ENCODE results near the gene IL3RA. TPM values are rescaled to one million over a fixed set of nuclear protein-coding genes. Genes with fewer than 3 reads are reported as not detected.
"Not testable (repeated sequence)": the region's sequence is repeated elsewhere in the genome, so short reads cannot be mapped to it uniquely, and the experiment has no call there.

Gene IL3RA
- polyA plus RNA-seq: 0.66 TPM

- H3K4me3 Mint-ChIP-seq: peak within 1 kb of the TSS; percentile 73 to 91 (median 83)
- peaks cover 4 to 16% (median 7%) of the 10 kb centered on the region in 3 donors for H3K4me1 Mint-ChIP-seq
- peaks cover 19% of the 10 kb centered on the region for H3K27me3 Mint-ChIP-seq
- peak within 1 kb of the TSS in 2 of 3 donors; percentile 62 to 84 for H3K27ac Mint-ChIP-seq
- H3K9me3 Mint-ChIP-seq: peaks cover 0 to 4% (median 3%) of the 10 kb centered on the region in 3 donors
- H3K36me3 Mint-ChIP-seq: peaks cover 2% of the 10 kb centered on the region
These were observed at the start of gene IL3RA for GRCh38 chrX:1336331-1336943. TSS of gene IL3RA (plus strand) at chrX:1336785. CDS start at chrX:1341766, 4,981 bp downstream.

GRCh38 chrX:1289535-1289934 is 47.0 kb upstream of the IL3RA start:
- Mint-ChIP-seq H3K27ac (peak overlapping the region in 1 of 3 donors; percentile 85), H3K27me3 (peaks cover 17% of the 10 kb centered on the region), H3K36me3 (no peaks in the 10 kb centered on the region), H3K9me3 (peaks cover 0 to 3% (median 0%) of the 10 kb centered on the region in 3 donors), H3K4me3 (no peak overlapping the region), H3K4me1 (peaks cover 2 to 5% (median 5%) of the 10 kb centered on the region in 3 donors)

- peaks cover 2 to 5% (median 5%) of the 10 kb centered on the region in 3 donors for H3K4me1 Mint-ChIP-seq
- H3K27ac Mint-ChIP-seq: no peak overlapping the region
- H3K4me3 Mint-ChIP-seq: no peak overlapping the region
- no peaks in the 10 kb centered on the region for H3K36me3 Mint-ChIP-seq
- H3K9me3 Mint-ChIP-seq: peaks cover 0 to 3% (median 0%) of the 10 kb centered on the region in 3 donors
- peaks cover 17% of the 10 kb centered on the region for H3K27me3 Mint-ChIP-seq
These were observed 45.4 kb upstream of the IL3RA start for GRCh38 chrX:1291110-1291740.

- H3K4me3 Mint-ChIP-seq: peak overlapping the region in 2 of 4 donors; percentile 1 to 66
- peaks cover 0 to 2% (median 0%) of the 10 kb centered on the region in 3 donors for H3K9me3 Mint-ChIP-seq
- H3K27me3 Mint-ChIP-seq: peaks cover 16% of the 10 kb centered on the region
- peaks cover 2 to 5% (median 5%) of the 10 kb centered on the region in 3 donors for H3K4me1 Mint-ChIP-seq
- no peaks in the 10 kb centered on the region for H3K36me3 Mint-ChIP-seq
- no peak overlapping the region for H3K27ac Mint-ChIP-seq
These were observed 43.9 kb upstream of the IL3RA start for GRCh38 chrX:1292575-1293290.

GRCh38 chrX:1294301-1295067 is 42.1 kb upstream of the IL3RA start:
- Mint-ChIP-seq H3K27me3 (peaks cover 15% of the 10 kb centered on the region), H3K27ac (no peak overlapping the region), H3K9me3 (peaks cover 0 to 4% (median 0%) of the 10 kb centered on the region in 3 donors), H3K4me1 (peaks cover 0 to 5% (median 5%) of the 10 kb centered on the region in 3 donors), H3K36me3 (no peaks in the 10 kb centered on the region), H3K4me3 (no peak overlapping the region)

- Mint-ChIP-seq H3K27ac (no peak overlapping the region), H3K4me1 (peaks cover 0 to 5% (median 5%) of the 10 kb centered on the region in 3 donors), H3K4me3 (no peak overlapping the region), H3K27me3 (peaks cover 18% of the 10 kb centered on the region), H3K36me3 (no peaks in the 10 kb centered on the region), H3K9me3 (peaks cover 0 to 4% (median 0%) of the 10 kb centered on the region in 3 donors)
These were observed 41.0 kb upstream of the IL3RA start for GRCh38 chrX:1295550-1295949.

- not testable (repeated sequence) for H3K9me3 Mint-ChIP-seq, H3K4me3 Mint-ChIP-seq, H3K36me3 Mint-ChIP-seq, H3K27ac Mint-ChIP-seq, H3K4me1 Mint-ChIP-seq
- H3K27me3 Mint-ChIP-seq: peaks cover 20% of the 10 kb centered on the region
These were observed 39.0 kb upstream of the IL3RA start for GRCh38 chrX:1297591-1297990.

GRCh38 chrX:1300449-1300848 is 36.1 kb upstream of the IL3RA start:
- no peaks in the 10 kb centered on the region for H3K36me3 Mint-ChIP-seq
- peaks cover 9% of the 10 kb centered on the region for H3K27me3 Mint-ChIP-seq
- peaks cover 0 to 2% (median 0%) of the 10 kb centered on the region in 3 donors for H3K9me3 Mint-ChIP-seq
- no peak overlapping the region for H3K4me3 Mint-ChIP-seq
- no peaks in the 10 kb centered on the region for H3K4me1 Mint-ChIP-seq
- H3K27ac Mint-ChIP-seq: no peak overlapping the region

- Mint-ChIP-seq H3K4me1 (no peaks in the 10 kb centered on the region), H3K9me3 (peaks cover 0 to 14% (median 0%) of the 10 kb centered on the region in 3 donors), H3K36me3 (no peaks in the 10 kb centered on the region), H3K27me3 (peaks cover 4% of the 10 kb centered on the region), H3K4me3 (no peak overlapping the region), H3K27ac (peak overlapping the region in 2 of 3 donors; percentile 78 to 84)
These were observed 31.2 kb upstream of the IL3RA start for GRCh38 chrX:1305411-1305810.

GRCh38 chrX:1306909-1307625 is 29.5 kb upstream of the IL3RA start:
- Mint-ChIP-seq H3K4me1 (no peaks in the 10 kb centered on the region), H3K27me3 (no peaks in the 10 kb centered on the region), H3K9me3 (peaks cover 0 to 14% (median 0%) of the 10 kb centered on the region in 3 donors), H3K4me3 (no peak overlapping the region), H3K27ac (peak overlapping the region in 2 of 3 donors; percentile 14 to 82), H3K36me3 (no peaks in the 10 kb centered on the region)

GRCh38 chrX:1307626-1308340 is 28.8 kb upstream of the IL3RA start:
- H3K4me1 Mint-ChIP-seq: no peaks in the 10 kb centered on the region
- no peaks in the 10 kb centered on the region for H3K36me3 Mint-ChIP-seq
- no peaks in the 10 kb centered on the region for H3K27me3 Mint-ChIP-seq
- H3K4me3 Mint-ChIP-seq: peak overlapping the region in 1 of 4 donors; percentile 76
- H3K27ac Mint-ChIP-seq: peak overlapping the region in 1 of 3 donors; percentile 32
- H3K9me3 Mint-ChIP-seq: peaks cover 0 to 14% (median 0%) of the 10 kb centered on the region in 3 donors

- H3K4me1 Mint-ChIP-seq: no peaks in the 10 kb centered on the region
- peaks cover 0 to 14% (median 0%) of the 10 kb centered on the region in 3 donors for H3K9me3 Mint-ChIP-seq
- H3K4me3 Mint-ChIP-seq: peak overlapping the region in 2 of 4 donors; percentile 72 to 76
- H3K27ac Mint-ChIP-seq: peak overlapping the region in 1 of 3 donors; percentile 39
- no peaks in the 10 kb centered on the region for H3K36me3 Mint-ChIP-seq
- no peaks in the 10 kb centered on the region for H3K27me3 Mint-ChIP-seq
These were observed 28.1 kb upstream of the IL3RA start for GRCh38 chrX:1308476-1308875.

GRCh38 chrX:1308917-1309316 is 27.7 kb upstream of the IL3RA start:
- not testable (repeated sequence) for H3K4me1 Mint-ChIP-seq, H3K36me3 Mint-ChIP-seq, H3K27me3 Mint-ChIP-seq
- peaks cover 0 to 14% (median 0%) of the 10 kb centered on the region in 3 donors for H3K9me3 Mint-ChIP-seq
- H3K27ac Mint-ChIP-seq: peak overlapping the region in 1 of 3 donors; percentile 39
- peak overlapping the region in 1 of 4 donors; percentile 72 for H3K4me3 Mint-ChIP-seq
